Left ventricle myocardium inferior (tissue), 1 donor: ENCODE data around the gene MYG1. TPM values are rescaled to one million over a fixed set of nuclear protein-coding genes. Genes with fewer than 3 reads are reported as not detected.

Experiments
- DNase-seq: peaks from one replicate; pipeline ENCODE4 v3.0.0-alpha.2; 2020
- H3K27ac ChIP-seq: fragments of 200-600 bp; replicated peaks from 2 replicates; pipeline ENCODE4 v1.8.0; 2021
- H3K27me3 ChIP-seq: fragments of 200-600 bp; 2 replicates; pipeline ENCODE4 v1.8.0; 2021; ENCODE audit warnings: low read depth
- H3K36me3 ChIP-seq: fragments of 200-600 bp; 2 replicates; pipeline ENCODE4 v1.8.0; 2021
- H3K4me1 ChIP-seq: fragments of 200-600 bp; 2 replicates; pipeline ENCODE4 v1.8.0; 2021
- H3K4me3 ChIP-seq: fragments of 200-600 bp; 2 replicates; pipeline ENCODE4 v1.8.0; 2021; ENCODE audit warnings: mild to moderate bottlenecking, moderate library complexity
- H3K9me3 ChIP-seq: fragments of 200-600 bp; replicated peaks from 2 replicates; pipeline ENCODE4 v1.8.0; 2021
- intact Hi-C: fragments of 100-400 bp; cut with micrococcal nuclease; formaldehyde crosslinking; loops from one replicate; pipeline ENCODE4 v1.11.0; 2022
- total RNA-seq: library from RNA; stranded (reverse); fragmentation: NEBNext Ultra II Directional; extraction: Animal tissue kit (Norgen Biotek cat#: 25700); gene quantifications from one replicate; pipeline ENCODE4 v1.2.1, GENCODE V29; 2021
- TF ChIP-seq, protein P1 (sequence below): fragments of 200-600 bp; IDR thresholded peaks from 2 replicates; pipeline ENCODE4 v1.8.0; 2021; ENCODE audit warnings: antibody characterized with exemption, mild to moderate bottlenecking, borderline replicate concordance
- donor health status: DM: no; HTN: yes; CAD: no; lungs with severe emphysema.

The MYG1 gene
- total RNA-seq, 1 donor from 2014 or later: 34.8 TPM

DNA sequence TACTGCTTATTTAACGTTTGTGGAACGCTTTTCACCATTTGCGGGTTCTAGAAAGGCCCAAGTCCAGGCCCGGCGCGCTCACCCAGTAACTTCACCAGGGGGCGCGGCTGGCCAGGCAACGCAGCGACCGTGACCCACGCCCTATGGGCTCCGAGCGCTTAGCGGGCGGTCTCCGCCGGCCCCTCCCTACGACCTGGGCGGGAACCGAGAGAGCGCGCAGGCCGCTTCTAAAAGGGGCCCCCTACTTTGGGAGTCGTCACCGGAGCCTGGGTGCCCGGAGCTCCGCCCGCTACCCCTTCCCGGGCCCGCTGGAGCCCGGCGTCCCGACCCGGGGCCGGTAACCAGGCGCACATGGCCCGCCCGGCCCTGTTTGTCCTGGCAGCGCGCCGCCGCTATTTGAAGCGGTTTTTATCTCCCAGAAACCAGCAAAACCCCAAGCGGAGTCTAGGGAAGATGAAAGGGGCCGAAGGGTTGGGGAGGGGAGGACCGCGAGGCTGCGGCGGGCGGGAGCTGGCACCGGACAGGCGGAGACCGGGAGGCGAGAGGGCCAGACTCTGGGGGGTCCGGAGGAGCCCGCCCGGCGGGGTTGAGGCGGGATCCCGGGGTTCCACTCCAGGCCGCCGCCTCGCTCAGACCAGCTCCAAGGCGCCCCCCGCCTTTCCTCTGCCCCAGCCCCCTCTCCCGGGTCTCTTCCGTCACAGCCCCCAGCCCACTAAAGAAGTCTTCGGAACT, 25.4 kb downstream of the MYG1 start:
- peaks cover 12% of the 10 kb centered on the region for H3K27me3 ChIP-seq
- DNase-seq: peak; percentile 95
- intact Hi-C loops: no loop called here
- peak overlapping the region; percentile 92 for H3K27ac ChIP-seq
- peaks cover 46% of the 10 kb centered on the region for H3K4me1 ChIP-seq
- no peaks in the 10 kb centered on the region for H3K36me3 ChIP-seq
- peak overlapping the region; percentile 83 for H3K4me3 ChIP-seq
- TF ChIP-seq, protein P1, sequence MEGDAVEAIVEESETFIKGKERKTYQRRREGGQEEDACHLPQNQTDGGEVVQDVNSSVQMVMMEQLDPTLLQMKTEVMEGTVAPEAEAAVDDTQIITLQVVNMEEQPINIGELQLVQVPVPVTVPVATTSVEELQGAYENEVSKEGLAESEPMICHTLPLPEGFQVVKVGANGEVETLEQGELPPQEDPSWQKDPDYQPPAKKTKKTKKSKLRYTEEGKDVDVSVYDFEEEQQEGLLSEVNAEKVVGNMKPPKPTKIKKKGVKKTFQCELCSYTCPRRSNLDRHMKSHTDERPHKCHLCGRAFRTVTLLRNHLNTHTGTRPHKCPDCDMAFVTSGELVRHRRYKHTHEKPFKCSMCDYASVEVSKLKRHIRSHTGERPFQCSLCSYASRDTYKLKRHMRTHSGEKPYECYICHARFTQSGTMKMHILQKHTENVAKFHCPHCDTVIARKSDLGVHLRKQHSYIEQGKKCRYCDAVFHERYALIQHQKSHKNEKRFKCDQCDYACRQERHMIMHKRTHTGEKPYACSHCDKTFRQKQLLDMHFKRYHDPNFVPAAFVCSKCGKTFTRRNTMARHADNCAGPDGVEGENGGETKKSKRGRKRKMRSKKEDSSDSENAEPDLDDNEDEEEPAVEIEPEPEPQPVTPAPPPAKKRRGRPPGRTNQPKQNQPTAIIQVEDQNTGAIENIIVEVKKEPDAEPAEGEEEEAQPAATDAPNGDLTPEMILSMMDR: peak; percentile 87
- H3K9me3 ChIP-seq: no peaks in the 10 kb centered on the region

DNA sequence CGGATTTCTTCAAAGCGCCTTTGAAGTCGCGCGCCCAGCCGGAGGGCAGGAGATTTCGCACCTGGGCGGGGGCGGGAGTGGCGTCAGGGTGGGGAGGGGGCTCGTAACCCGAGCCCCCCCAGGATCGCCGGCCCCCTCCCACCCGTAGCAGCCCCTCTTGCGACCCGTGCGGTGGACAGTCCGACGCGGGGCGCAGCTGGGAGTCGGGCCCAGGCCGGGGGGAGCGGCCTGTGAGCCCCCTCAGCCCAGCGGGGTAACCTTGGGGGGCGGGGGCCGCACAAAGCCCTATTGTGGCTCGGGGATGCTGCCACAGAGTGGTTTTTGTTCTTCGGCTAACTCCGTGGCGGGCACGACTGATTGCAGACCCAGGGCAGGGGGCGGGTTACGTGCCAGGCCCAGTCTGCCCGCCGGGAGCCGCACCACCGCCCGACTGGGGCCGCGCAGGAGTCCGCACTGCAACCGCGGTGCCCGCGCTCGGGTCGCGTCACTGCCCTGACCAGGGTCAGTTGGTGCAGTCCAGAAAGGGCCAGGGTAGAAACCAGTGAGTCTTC, 26.1 kb downstream of the MYG1 start:
- peaks cover 15% of the 10 kb centered on the region for H3K27me3 ChIP-seq
- peak overlapping the region; percentile 92 for H3K27ac ChIP-seq
- no peaks in the 10 kb centered on the region for H3K9me3 ChIP-seq
- DNase-seq: peak; percentile 38
- no peaks in the 10 kb centered on the region for H3K36me3 ChIP-seq
- peaks cover 39% of the 10 kb centered on the region for H3K4me1 ChIP-seq
- intact Hi-C loops: no loop called here
- H3K4me3 ChIP-seq: peak overlapping the region; percentile 83
- TF ChIP-seq, protein P1: peak; percentile 12

DNA sequence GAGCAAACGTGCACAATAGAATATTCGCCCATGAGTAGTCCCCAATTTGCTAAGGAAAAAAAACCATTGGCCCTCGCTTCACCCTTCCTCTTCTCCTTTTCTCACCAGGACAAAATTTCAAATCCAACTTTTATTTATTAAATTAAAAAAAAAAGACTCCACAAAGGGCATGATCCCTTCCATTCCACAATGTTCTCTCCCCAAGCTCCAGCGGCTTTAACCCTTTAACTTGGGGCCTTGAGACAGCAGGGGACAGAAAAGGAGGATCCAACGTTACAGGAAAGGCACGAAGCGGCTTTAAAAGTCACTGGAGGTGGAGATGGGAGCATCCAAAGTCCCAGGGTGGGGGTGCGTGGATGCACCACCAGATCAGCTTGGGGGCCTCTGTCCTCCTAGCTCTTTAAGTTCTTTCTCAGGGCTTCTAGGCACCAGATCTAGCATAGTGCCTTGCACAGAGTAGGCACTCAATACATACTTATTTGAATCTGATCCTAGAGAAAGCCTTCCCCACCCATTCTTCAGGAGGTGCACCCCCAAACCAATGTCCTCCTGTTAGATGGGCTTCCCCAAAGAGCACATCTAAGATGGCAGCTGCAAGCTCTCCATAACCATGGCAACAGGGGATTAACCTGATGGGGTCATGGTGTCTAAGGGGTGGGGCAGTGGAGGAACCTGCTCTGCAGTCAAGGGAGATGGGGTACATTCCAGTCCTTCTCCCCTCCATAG, 27.1 kb downstream of the MYG1 start:
- DNase-seq: no peak

DNA sequence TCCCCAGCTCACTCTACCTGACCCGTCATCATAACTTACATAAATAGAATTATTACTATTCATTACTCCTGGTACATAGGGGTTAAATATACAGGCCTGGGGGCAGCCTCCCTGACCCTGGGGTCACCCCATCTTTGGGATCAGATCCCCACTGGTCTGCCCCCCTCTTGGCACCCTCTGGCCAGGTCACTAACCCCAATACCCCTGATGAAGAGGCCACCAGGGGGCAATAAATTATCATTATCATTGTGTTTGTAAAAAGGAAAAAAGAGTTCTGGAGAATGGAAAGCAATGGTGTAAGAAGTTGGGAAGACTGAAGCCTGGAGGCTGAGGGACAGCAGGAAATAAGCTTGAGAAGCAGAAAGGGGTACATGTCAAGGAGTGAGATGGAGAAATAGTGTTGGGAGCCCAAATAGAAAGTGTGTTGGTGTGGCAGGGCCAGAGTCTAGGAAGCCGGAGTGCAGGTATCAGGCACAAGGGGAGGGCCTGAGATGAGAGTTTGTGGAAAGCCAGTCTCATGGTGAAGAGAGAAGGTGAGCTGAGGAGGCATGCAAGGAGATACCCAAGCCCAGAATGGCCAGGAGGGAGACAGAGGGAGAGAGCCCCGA, 28.0 kb downstream of the MYG1 start:
- H3K9me3 ChIP-seq: no peaks in the 10 kb centered on the region
- H3K27me3 ChIP-seq: peaks cover 29% of the 10 kb centered on the region
- no peak overlapping the region for H3K27ac ChIP-seq
- peaks cover 25% of the 10 kb centered on the region for H3K4me1 ChIP-seq
- H3K4me3 ChIP-seq: no peak overlapping the region
- TF ChIP-seq, protein P1: peak; percentile 39
- intact Hi-C loops: no loop called here
- DNase-seq: no peak
- H3K36me3 ChIP-seq: no peaks in the 10 kb centered on the region

More for the DNA sequence above, 27.1 kb downstream of the MYG1 start:
- Histone ChIP-seq H3K4me3 (peak overlapping the region; percentile 83), H3K27ac (peak overlapping the region; percentile 92), H3K27me3 (peaks cover 21% of the 10 kb centered on the region), H3K4me1 (peaks cover 33% of the 10 kb centered on the region), H3K36me3 (no peaks in the 10 kb centered on the region), H3K9me3 (no peaks in the 10 kb centered on the region)
- TF ChIP-seq, protein P1: no peak
- intact Hi-C loops: no loop called here

DNA sequence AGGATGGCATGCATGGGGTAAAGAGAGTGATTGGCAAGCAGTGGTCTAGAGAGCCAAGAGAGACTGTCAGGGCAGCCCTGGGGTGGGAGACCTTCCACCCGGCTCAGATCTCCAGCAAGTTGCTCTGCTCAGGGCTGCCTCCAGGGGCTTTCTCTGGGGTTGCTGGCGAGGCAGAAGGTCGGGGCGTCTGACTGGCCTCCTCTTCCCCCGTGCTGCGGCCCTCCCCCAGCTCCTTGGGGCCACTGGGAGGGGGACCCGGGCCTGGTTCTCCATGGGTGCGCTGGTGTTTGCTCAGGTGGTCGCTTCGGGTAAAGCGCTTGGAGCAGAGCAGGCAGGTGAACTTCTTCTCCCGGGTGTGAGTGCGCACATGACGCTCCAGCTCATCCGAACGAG, 28.5 kb downstream of the MYG1 start:
- intact Hi-C loops: no loop called here
- Histone ChIP-seq H3K4me3 (no peak overlapping the region), H3K4me1 (peaks cover 25% of the 10 kb centered on the region), H3K27me3 (peaks cover 34% of the 10 kb centered on the region), H3K9me3 (no peaks in the 10 kb centered on the region), H3K36me3 (no peaks in the 10 kb centered on the region), H3K27ac (no peak overlapping the region)
- TF ChIP-seq, protein P1: no peak
- DNase-seq: no peak
